Measurements from ENCODE around the gene DCLK2.
"Not testable (repeated sequence)": the region's sequence is repeated elsewhere in the genome, so short reads cannot be mapped to it uniquely, and the experiment has no call there.

DCLK2 gene

DNA sequence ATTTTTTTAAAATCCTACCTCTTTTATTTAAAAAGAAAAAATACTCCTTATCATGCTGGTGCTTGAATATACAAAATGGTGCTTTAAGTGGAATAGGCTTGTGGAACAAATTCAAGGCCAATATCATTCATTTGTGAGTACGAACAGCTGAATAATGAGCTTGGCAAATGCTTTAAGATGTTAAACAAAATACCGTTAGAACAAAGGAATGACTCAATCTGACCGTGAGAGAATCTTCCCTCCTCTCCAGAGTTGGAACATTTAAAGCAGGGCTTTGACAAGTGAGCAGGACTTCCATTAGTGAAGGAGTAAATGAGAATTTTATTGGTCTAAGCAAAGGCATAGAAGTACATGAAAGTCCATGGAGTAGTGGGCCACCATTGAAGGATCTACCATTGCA, 74.5 kb downstream of the DCLK2 start:
- no peak for DNase-seq (ENCODE audit: low read depth)

DNA sequence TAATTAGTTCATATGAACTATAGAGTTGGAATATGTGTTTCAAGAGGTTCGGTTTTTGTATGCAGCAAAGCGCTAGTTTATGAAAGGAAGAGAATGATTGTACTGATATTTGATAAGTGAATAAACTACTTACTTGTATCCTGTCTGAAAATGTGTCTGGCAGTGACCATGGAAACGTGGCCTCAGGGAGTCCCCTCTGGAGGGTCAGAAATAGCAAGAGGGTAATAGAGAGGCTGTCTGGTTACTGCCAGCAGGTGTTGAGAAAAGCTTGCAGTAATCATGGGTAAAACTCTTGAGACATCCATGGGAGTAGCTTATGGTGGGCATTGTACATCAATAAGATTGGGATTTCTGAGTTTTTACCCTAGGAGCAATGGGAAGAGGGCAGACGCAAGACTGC, 77.1 kb downstream of the DCLK2 start:
- no peak for DNase-seq (ENCODE audit: low read depth)

DNA sequence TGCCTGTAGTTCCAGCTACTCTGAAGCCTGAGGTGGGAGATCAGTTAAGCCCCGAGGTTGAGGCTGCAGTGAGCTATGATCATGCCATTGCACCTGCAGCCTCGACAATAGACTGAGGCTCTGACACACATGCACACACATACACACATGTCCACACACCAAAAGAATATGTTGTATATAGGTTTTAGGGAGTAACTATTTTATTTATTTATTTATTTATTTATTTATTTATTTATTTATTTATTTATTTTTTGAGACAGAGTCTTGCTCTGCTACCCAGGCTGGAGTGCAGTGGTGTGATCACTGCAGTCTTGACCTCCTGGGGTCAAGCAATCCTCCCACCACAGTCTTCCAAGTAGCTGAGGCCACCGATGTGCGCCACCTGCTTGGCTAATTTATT, 78.3 kb downstream of the DCLK2 start:
- DNase-seq (ENCODE audit: low read depth): no peak

DNA sequence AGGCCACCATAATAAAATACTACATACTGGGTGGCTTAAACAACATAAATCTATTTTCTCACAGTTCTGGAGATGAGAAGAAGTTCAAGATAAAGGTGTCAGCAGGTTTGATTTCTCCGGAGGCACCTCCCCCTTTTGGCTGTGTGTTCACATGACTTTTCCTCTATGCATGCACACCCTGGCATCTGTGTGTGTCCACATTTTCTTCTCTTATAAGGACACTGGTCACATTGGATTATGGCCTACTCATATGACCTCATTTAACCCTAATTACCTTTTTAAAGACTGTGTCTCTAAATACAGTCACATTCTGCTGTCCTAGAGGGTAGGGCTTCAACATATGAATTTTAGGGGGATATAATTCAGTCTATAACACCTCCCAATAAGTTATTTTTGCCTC, 79.8 kb downstream of the DCLK2 start:
- no peak for DNase-seq (ENCODE audit: low read depth)

DNA sequence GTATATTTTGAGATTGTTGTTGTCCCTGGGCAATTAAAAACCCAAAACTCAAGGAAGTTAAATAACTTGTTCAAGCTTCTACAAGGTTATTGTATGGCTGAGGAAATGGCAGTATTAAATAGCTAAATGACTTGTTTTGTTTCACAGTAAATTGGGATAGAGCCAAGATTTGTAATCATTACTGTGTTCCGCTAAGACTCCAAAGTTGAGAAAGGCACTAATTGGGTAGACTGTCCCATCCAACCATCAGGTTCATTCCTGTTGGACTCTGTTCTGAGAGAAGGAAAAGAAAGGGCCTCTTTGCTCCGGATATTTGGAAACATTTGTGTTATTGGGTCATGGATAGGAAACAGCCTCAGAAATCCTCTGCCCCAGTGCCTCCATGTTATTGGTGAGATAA, 82.2 kb downstream of the DCLK2 start:
- DNase-seq (ENCODE audit: low read depth): no peak

DNA sequence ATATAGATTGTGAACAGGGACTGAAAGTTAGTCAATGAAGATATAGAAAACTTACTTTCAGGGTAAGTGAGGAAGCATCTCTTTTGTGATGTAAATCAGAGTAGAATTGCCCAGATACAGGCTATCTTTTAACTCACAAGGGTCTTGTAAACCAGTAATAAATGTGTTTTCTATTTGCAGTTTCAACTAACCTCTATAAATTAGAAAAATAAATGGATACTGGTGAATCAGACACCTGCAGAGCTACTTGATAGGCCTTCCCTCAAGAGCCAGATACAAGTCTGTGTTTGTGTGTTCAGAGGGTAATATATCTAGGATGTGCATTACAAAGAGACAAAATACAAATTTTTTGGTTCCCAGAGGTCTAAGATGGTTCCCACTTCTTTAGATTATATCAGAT, 82.9 kb downstream of the DCLK2 start:
- DNase-seq (ENCODE audit: low read depth): no peak

DNA sequence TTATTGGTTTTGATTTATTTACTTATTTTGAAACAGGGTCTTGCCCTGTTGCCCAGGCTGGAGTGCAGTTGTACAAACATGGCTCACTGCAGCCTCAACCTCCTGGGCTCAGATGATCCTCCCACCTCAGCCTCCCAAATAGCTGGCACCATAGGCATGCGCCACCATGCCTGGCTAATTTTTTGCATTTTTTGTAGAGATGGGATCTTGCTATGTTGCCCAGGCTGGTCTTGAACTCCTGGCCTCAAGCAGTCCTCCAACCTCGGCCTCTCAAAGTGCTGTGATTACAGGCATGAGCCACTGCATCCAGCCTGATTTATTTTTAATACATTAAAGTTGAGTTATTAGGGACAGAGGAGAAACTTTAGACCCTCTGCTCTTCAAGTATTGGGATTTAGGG, 83.8 kb downstream of the DCLK2 start:
- not testable (repeated sequence) for DNase-seq (ENCODE audit: low read depth)

DNA sequence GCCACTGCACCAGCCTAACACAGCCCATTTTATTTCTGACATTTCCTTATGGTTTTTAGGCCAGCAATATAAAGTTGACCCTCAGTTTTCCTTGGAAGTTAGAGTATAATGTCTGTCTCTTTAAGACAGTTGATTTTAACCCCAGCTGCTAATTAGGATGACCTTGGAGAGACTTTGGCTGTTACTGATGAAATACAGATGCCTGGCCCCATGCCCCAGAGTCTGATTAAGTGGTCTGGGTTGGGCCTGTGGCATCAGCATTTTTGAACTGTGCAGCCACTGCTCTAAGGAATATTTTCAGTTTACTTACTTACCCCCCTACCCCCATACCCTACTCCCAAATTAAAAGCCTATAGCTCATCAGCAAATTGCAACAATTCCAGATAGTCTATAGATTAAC, 85.8 kb downstream of the DCLK2 start:
- DNase-seq (ENCODE audit: low read depth): no peak

DNA sequence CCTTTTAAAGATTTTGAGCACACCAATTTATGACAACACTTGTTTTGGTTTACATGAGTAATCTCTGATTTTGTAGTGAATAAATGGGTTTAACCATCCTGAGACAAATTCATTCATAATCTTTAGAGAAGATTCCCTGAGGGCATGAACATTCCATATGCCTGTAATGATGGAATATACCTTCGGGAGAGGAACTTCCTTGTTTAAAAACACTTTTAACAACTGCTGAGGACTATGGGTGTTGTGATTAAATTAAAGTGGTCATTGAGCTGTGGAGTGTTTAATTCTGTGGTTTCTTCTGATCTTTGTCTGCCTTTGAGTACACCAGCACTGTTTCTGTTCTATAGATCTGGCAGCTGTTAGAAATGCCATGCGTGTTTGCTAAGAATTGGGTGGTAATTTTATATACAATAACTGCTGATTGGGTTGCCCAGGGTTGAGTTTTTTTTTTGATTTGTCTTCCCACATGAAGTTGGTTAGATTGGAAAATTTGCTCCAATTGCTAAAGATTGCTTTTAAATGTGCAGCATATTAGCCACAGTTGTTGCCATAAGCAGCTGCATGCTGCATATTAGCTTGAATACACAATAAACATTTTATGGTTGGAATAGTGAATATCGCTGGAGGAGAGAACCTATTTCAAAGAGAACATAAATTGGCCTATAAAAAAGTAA, 86.8 kb downstream of the DCLK2 start:
- no peak for DNase-seq (ENCODE audit: low read depth)

DNA sequence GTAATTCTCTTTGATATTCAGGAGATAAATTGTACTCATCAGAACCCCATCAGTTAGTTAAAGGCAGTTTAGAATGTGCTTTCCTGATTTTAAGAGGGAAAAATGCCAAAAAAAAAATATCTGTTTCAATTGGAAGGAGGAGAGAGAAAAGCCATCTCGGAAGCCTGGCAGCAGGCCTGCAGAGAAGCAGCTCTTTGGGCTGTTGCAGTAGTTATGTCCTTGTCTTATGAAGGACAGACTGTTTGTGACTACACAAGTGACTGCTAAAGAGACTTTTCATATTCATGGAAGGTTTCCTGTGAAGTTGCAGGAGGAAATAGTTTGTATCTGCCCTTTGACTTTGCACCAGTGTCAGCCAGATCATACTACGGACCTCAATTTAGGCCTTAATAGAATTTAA, 88.8 kb downstream of the DCLK2 start:
- no peak for DNase-seq (ENCODE audit: low read depth)

DNA sequence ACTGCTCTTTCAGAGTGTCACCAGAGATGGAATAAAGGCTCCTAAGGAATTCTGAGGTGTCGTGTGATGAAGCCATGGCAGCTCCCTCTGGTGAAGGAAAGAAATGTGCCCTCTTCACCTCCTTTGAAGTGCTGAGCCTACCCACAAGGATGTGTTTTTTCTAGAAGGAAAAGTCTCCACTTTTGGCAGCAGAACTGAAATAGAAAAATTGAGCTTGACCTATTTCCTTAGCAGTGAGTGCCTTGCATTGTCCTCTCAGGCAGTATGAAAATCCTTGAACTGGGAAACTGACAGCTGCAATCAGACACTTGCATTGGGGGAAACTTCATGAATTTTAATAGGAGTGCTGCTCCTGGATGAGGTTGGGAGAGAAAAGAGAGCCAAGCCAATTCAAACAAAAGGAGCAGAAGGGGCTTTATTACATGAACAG, 95.2 kb downstream of the DCLK2 start:
- DNase-seq (ENCODE audit: low read depth): no peak

DNA sequence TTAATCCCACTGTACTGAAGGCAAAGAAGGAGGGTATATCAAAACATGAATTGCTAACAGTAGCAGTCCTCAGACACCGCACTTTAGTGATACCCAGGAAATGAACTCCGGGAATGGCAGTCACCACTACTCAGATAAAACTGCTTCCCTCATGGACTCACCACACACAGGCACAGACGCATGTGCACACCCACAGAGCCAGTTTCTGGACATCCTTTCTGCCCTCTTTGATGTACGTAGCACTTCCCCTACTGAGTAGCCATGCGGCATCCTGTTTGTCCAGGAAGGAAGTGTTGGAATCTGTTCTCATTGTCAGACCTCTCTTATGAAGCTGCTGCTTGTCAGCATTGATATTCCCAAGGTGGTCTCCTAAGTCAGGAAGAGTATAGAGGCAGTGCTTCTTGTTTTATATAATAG, 95.7 kb downstream of the DCLK2 start:
- DNase-seq (ENCODE audit: low read depth): no peak

DNA sequence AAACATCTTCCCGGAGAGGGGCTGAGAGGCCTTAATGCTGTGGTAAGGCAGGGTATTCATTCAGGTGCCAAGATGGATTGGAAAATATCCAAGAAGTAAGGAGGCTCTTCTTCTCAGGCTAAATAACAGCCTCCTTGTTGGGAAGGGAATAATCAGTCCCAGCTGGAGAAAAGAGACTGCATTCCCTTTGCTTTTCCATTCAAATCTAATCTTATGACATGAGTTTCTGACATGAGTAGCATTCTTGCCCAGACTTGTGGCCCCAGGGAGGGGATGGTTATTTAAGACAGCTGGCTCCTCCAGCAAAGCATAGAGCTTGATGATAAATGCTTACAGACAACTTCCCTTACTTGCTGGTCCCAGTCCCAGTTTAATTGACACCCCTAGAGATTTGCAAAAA, 98.3 kb downstream of the DCLK2 start:
- DNase-seq (ENCODE audit: low read depth): no peak

DNA sequence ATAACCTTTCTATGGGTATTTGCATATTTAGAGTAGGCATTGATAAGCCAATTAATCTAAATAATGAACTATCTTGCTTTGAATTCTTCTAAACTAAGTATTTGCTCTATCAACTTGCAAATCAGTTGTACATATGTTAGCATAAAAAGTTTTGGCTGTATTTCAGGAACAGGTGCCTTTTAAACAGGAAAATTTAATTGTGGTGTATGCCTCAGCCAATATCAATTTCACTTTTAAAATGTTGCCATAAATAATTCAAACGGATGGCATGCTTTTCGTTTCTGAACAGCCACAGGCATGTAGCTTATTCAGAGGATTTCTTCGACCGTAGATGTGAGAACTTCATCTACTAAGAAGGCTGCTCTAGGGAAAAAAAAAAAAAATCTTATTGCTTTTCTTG, 99.9 kb downstream of the DCLK2 start:
- no peak for DNase-seq (ENCODE audit: low read depth)

DNA sequence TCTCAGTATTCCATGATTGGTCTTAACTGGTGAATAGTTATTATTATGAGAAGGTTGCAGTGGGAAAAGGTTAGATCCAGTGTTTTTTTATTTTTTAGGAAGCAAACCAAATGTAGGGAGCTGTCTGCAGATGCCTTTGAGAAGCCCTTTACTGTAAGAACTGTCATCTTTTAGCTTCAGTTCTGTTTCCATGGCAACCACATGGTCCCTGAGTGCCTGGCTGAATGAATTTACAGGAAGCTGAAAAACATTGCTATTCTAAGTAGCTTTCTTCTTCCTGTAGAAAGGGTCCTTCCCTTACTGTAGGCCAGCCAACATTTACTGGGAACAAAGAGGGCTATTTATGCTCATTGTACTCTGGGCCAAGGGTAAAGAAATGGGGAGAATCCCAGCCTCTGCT, 103.3 kb downstream of the DCLK2 start:
- DNase-seq (ENCODE audit: low read depth): no peak

DNA sequence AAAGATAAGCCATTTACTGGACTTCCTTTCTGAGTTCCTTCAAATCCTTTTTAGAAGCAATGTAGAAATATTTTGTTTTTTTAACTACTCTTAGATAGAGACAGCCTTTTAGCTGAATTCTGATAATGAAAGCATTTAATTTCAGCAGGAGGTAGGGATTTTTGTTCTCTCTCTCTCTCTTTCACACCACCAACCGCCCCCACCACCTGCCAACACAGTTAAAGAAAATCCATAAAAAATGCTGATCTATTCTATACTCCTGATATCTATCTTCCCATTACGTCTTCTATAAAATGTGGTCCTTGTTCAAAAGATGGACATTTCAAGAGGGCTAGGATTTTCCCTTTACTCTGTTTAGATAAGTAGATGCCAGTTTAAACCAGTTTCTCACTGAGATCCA, 104.5 kb downstream of the DCLK2 start:
- DNase-seq (ENCODE audit: low read depth): no peak

DNA sequence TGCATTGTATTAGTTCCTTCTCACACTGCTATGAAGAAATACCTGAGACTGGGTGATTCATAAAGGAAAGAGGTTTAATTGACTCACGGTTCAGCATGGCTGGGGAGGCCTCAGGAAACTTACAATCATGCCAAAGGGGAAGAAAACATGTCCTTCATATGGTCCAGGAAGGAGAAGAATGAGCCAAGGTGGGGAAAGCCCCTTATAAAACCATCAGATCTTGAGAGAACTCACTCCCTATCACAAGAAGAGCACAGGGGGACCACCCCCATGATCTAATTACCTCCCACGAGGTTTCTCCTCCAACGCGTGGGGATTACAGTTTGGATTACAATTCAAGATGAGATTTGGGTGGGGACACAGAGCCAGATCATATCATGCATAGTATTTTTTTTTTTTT, 106.8 kb downstream of the DCLK2 start:
- DNase-seq (ENCODE audit: low read depth): not testable (repeated sequence)

DNA sequence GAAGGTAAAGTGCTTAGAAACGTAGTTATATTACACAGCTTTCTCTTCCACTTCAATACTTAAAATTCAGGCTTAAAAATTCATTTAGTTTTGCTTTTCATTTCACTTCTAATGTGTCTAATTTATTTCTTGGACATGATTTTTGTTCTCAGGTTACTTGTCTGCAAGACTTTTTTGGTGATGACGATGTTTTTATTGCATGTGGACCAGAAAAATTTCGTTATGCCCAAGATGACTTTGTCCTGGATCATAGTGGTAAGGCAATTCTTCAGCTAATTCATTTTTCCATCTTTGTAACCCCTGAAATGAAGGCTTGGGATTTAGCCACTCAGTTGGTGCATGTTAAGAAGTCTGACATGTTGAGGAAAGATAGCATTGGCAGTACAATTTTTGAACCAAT, 114.7 kb downstream of the DCLK2 start:
- DNase-seq (ENCODE audit: low read depth): no peak

DNA sequence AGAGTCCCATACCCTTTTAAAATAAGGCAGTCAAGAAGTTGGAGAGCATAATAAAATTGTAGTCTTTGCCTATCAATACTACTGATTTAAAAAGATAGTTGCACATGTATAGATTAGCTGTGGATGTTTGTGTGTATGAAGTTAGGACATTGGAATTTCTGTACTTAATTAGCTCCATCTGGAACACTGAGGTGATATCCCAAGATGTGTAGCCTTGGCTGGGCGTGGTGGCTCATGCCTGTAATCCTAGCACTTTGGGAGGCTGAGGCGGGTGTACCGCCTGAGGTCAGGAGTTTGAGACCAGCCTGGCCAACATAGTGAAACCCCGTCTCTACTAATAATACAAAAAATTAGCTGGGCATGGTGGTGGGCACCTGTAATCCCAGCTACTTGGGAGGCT, 119.0 kb downstream of the DCLK2 start:
- DNase-seq (ENCODE audit: low read depth): not testable (repeated sequence)

DNA sequence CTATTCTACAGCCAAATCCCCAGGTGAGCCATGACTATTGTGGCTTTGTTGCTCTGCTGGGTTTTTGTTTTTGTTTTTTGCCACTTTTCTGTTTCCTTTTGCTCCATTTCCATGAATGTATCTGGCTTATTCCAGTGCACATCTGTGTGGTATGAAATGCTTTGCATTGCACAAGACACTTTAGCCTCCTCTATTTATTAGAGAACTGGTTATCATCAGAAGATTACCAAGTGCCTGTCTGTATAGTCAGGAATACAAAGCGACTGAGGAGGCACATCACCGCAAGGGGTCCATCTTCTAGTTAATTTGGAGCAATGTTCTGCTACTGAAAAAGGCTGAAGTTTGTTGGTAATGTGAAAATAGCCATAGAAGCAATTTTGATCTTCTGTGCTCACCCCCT, 120.8 kb downstream of the DCLK2 start:
- DNase-seq (ENCODE audit: low read depth): no peak

DNA sequence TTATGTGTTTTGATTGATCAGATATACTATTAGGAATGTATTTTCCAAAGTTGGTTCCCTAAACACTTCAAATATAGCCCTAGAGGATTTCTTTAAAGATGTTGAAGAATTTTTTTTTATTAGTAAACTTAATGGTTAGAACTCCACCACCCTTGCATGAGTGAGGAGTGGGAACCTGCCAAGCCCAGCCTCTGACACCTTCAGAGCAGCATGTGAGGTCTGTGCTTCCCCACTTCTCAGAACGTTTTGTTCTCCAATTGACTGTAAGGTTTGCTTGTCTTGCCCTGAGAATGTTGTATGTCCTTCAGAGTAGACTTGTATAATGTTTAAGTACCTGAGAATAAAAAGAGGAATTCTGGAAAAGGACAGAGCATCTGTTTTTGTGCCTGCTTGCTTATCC, 126.8 kb downstream of the DCLK2 start:
- DNase-seq (ENCODE audit: low read depth): no peak

DNA sequence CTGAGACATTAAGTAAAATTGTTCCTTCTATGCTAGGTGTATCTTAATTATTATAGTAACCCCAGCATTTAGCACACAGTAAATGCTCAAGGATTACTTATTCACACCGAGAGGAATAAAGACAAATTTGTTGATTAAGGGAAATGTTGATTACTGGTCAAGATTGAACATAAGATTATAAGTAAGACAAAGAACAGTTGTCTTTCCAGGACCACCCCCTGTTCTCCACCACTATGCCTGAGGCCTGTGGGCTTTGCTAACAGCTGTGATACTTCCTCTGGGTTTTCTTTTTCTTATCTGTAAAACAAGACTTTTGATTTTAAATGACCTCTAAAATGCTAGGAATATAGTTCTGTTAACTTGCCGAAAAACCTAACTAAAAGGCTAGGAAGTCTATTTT, 128.0 kb downstream of the DCLK2 start:
- no peak for DNase-seq (ENCODE audit: low read depth)

DNA sequence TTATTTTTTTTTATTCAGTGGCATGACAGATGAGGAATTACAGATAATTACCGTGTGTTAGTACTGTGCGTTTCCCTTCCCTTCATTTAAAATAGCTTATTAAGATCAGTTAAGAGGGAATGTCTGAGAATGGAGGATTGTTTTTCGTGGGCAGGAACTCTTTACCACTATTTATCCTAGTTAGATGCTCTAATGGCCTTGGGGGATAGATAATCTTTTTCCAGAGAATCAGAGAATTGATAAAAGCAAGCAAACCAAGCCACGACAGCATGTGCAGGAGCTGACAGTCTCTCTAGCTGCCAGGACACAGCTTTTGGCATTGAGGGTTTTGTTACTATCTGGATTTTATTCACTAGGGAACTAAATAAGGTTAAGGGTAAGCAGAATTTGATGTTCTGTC, 128.7 kb downstream of the DCLK2 start:
- no peak for DNase-seq (ENCODE audit: low read depth)

DNA sequence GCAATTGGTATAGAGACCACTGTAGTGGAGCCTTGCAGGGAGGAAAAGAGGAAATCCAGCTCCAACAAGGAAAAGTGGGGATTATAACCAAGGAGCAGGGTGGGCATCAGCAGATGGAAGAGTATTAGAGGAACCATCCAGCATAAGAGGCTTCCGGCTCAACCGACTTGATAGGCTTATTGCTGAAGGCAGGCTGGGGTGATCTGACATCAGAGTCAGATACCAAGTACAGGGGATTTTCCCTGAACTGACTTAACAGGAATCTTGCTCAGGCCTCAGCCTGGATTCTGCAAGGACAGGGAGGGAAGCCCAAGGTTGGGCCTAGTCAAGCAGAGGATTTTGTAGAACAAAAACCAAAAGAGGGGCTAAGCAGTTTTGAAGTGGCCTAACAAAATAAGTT, 129.6 kb downstream of the DCLK2 start:
- DNase-seq (ENCODE audit: low read depth): no peak
